Hepatocyte (in vitro differentiated cells): ENCODE data around the gene BLTP3B. TPM values are rescaled to one million over a fixed set of nuclear protein-coding genes. Genes with fewer than 3 reads are reported as not detected.

ENCODE experiments used
- DNase-seq: peaks from one replicate; pipeline ENCODE4 v3.0.0-alpha.2; 2016; ENCODE audit warnings: low spot score
- H2AFZ ChIP-seq: fragments of 200-600 bp; sonication (generic); 2 replicates; pipeline ENCODE4 v1.6.0; 2016; ENCODE audit warnings: antibody characterized with exemption, mild to moderate bottlenecking
- H3K27ac ChIP-seq: fragments of 200-600 bp; sonication (generic); 2 replicates; pipeline ENCODE4 v1.5.1; 2016; ENCODE audit warnings: mild to moderate bottlenecking
- H3K27me3 ChIP-seq: fragments of 200-600 bp; sonication (generic); 2 replicates; pipeline ENCODE4 v1.6.1; 2016
- H3K36me3 ChIP-seq: fragments of 200-600 bp; sonication (generic); replicated peaks from 2 replicates; pipeline ENCODE4 v1.5.1; 2016; ENCODE audit warnings: low read depth; ENCODE audit not compliant: insufficient read depth
- H3K4me1 ChIP-seq: fragments of 200-600 bp; sonication (generic); 2 replicates; pipeline ENCODE4 v1.5.1; 2016; ENCODE audit warnings: mild to moderate bottlenecking, moderate library complexity; ENCODE audit not compliant: insufficient read depth
- H3K4me2 ChIP-seq: fragments of 200-600 bp; sonication (generic); 2 replicates; pipeline ENCODE4 v1.6.0; 2016
- H3K4me3 ChIP-seq: fragments of 200-600 bp; sonication (generic); 2 replicates; pipeline ENCODE4 v1.5.1; 2016; ENCODE audit warnings: mild to moderate bottlenecking
- H3K79me2 ChIP-seq: fragments of 200-600 bp; sonication (generic); 2 replicates; pipeline ENCODE4 v1.6.0; 2017; ENCODE audit warnings: mild to moderate bottlenecking
- H3K9me2 ChIP-seq: fragments of 200-600 bp; sonication (generic); replicated peaks from 2 replicates; pipeline ENCODE4 v1.6.0; 2017; ENCODE audit warnings: mild to moderate bottlenecking; ENCODE audit not compliant: insufficient read depth
- H3K9me3 ChIP-seq: fragments of 200-600 bp; sonication (generic); 2 replicates; pipeline ENCODE4 v1.5.1; 2016; ENCODE audit warnings: low read depth, mild to moderate bottlenecking
- H4K20me1 ChIP-seq: fragments of 200-600 bp; sonication (generic); 2 replicates; pipeline ENCODE4 v1.6.0; 2016; ENCODE audit warnings: mild to moderate bottlenecking; ENCODE audit not compliant: insufficient read depth, poor library complexity, severe bottlenecking
- EZH2 ChIP-seq: fragments of 200-600 bp; sonication (generic); IDR thresholded peaks from 2 replicates; pipeline ENCODE4 v1.6.1; 2016; ENCODE audit warnings: antibody characterized with exemption, mild to moderate bottlenecking, borderline replicate concordance
- EZH2phosphoT487 ChIP-seq: fragments of 200-600 bp; sonication (generic); IDR thresholded peaks from one replicate; pipeline ENCODE4 v1.6.1; 2018; ENCODE audit warnings: antibody characterized with exemption, mild to moderate bottlenecking, low read depth, moderate library complexity; ENCODE audit not compliant: unreplicated experiment, severe bottlenecking
- WGBS: methylation state at CpG from one replicate; pipeline ENCODE4 v1.1.6; 2016; ENCODE audit warnings: low lambda C conversion rate; ENCODE audit errors: missing lambda C conversion rate; 5-methylcytosine and 5-hydroxymethylcytosine counted together
- polyA plus RNA-seq: library from polyadenylated mRNA; unstranded; fragments of >200 nt; fragmentation: Nextera tagmentation; extraction: Ambion mirVana; gene quantifications from 2 replicates; pipeline ENCODE4 v1.2.1, GENCODE V29; 2016
- total RNA-seq: library from RNA; depleted of rRNA; stranded (reverse); fragments of >200 nt; gene quantifications from 2 replicates; pipeline ENCODE4 v1.2.3, GENCODE V29; 2014
- TF ChIP-seq, protein P1 (sequence below): fragments of 200-600 bp; sonication (generic); IDR thresholded peaks from 2 replicates; pipeline ENCODE4 v1.5.1; 2016; ENCODE audit warnings: antibody characterized with exemption, mild to moderate bottlenecking; ENCODE audit not compliant: poor library complexity

The BLTP3B gene
- total and polyA plus RNA-seq, 2 experiments from 2014 or later = 11.0 to 31.8 TPM

DNA sequence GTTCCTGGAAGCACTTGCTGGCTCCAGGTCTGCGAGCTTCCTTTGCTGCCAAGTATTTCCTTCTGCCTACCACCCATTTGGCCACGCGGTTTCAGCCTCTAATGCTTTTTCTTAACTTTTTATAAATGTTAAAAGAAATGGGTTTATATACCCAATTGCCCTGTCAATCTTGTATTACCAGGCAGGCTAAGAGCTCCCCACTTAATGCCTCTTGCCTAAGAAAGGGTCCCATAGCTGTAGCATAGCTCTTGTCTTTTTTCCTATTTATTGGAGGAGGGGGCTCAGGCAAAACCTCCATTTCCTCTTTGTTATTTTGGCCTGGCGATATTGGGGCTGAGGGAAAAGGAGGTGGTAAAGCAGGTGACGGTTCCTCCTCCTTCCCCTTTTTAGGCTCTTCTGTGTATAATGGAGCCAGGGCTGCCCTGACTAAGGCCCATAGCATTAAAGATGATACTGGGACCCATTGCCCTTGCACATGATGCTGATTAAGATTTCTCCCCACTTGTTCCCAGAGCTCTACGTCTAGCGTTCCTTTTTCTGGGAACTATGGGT is 21.6 kb upstream of the BLTP3B start:
- peak overlapping the region; percentile 66 for H3K27ac ChIP-seq
- H3K4me3 ChIP-seq = no peak overlapping the region
- TF ChIP-seq, protein P1, sequence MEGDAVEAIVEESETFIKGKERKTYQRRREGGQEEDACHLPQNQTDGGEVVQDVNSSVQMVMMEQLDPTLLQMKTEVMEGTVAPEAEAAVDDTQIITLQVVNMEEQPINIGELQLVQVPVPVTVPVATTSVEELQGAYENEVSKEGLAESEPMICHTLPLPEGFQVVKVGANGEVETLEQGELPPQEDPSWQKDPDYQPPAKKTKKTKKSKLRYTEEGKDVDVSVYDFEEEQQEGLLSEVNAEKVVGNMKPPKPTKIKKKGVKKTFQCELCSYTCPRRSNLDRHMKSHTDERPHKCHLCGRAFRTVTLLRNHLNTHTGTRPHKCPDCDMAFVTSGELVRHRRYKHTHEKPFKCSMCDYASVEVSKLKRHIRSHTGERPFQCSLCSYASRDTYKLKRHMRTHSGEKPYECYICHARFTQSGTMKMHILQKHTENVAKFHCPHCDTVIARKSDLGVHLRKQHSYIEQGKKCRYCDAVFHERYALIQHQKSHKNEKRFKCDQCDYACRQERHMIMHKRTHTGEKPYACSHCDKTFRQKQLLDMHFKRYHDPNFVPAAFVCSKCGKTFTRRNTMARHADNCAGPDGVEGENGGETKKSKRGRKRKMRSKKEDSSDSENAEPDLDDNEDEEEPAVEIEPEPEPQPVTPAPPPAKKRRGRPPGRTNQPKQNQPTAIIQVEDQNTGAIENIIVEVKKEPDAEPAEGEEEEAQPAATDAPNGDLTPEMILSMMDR = no peak
- TF ChIP-seq EZH2phosphoT487 (no peak), EZH2 (no peak)
- H3K79me2 ChIP-seq = no peaks in the 10 kb centered on the region
- H3K4me2 ChIP-seq = peak overlapping the region; percentile 84
- no peak for DNase-seq
- peak overlapping the region; percentile 64 for H2AFZ ChIP-seq
- H3K27me3 ChIP-seq = no peaks in the 10 kb centered on the region
- no peaks in the 10 kb centered on the region for H3K36me3 ChIP-seq
- H3K4me1 ChIP-seq = peaks cover 12% of the 10 kb centered on the region
- H3K9me3 ChIP-seq = no peaks in the 10 kb centered on the region
- WGBS = 52% methylated on average over 7 of the region's 7 CpGs
- H3K9me2 ChIP-seq = no peaks in the 10 kb centered on the region
- H4K20me1 ChIP-seq = no peaks in the 10 kb centered on the region

DNA sequence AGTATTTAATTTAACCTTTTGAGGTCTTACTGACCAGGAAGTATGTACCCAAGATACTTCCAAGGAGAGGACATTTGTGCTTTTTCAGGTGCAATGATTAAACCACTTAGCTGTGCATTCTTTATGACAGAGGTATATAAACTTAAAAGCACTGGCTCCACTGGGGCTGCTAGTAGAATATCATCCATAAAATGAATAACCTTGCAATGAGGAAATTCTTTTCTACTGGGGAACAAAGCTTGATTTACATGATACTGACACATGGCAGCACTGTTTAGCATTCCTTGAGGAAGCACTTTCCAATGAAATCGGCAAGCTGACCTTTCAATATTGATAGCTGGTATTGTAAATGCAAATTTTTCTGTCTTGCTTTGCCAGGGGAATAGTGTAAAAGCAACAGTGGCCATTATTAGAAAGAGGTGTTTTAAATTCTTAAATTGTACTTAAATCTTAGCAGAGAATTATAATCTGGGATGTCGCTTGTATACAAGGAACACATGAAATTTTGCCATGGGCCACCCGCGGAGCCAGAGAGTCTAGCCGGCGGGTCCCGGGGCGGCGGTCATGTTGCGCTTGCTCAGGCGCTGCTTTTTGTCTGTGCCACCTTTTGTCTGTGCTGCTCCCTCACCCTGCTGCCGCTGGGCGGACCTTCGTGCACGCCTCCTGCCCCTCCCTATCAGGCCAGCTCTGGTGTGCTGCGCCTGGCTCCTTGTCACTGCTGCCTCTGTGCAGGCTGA is 20.9 kb upstream of the BLTP3B start:
- Histone ChIP-seq H4K20me1 (no peaks in the 10 kb centered on the region), H3K27me3 (no peaks in the 10 kb centered on the region), H2AFZ (peak overlapping the region; percentile 64), H3K4me1 (peaks cover 12% of the 10 kb centered on the region), H3K27ac (peak overlapping the region; percentile 66), H3K9me3 (no peaks in the 10 kb centered on the region), H3K4me3 (peak overlapping the region; percentile 8), H3K36me3 (no peaks in the 10 kb centered on the region), H3K9me2 (no peaks in the 10 kb centered on the region), H3K4me2 (peak overlapping the region; percentile 84), H3K79me2 (no peaks in the 10 kb centered on the region)
- WGBS = 2% methylated on average over 16 of the region's 16 CpGs
- DNase-seq = peak; percentile 85
- TF ChIP-seq EZH2phosphoT487 (no peak), EZH2 (no peak)
- TF ChIP-seq, protein P1 = peak; percentile 23

DNA sequence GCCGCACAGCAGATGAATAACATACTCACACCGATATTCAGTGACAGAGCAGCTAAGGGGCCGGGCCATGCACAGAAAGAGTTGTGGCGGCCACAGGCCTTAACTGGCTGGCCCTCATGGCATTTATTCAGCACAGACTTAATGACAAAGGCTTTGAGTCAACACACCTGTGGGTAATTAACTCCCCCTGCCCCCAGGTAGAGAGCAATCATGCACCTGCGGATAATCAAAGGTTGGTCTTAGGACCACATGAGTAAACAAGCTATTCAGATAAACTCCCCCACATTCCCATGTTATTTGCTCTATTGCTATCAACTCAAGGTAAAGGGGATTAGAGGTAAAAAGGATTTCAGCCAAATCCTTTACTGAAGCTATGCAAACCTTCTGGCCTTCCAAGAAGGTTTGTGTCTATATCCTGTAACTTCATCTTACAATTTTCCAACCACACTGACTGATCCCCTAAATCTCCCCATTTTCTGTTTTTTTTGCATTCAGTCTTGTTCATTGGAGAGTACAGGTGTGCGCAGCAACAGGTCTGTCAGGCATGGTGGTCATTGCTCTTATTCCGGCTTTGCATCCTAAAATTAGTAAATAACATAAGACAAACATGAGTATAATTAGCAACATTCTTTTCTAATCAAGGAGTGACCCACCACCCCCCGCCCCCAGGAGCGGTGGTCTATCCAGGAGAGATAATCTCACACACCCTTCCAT is 16.9 kb upstream of the BLTP3B start:
- Histone ChIP-seq H3K4me2 (no peak overlapping the region), H3K9me2 (no peaks in the 10 kb centered on the region), H3K4me3 (no peak overlapping the region), H3K27ac (no peak overlapping the region), H3K4me1 (peaks cover 11% of the 10 kb centered on the region), H3K9me3 (no peaks in the 10 kb centered on the region), H3K79me2 (no peaks in the 10 kb centered on the region), H3K36me3 (no peaks in the 10 kb centered on the region), H2AFZ (no peak overlapping the region), H3K27me3 (no peaks in the 10 kb centered on the region), H4K20me1 (no peaks in the 10 kb centered on the region)
- TF ChIP-seq EZH2phosphoT487 (no peak), EZH2 (no peak)
- TF ChIP-seq, protein P1 = no peak
- DNase-seq = no peak
- 92% methylated on average over 9 of the region's 9 CpGs for WGBS
